IPS-18a (cell line): ENCODE data around the gene SCD.
"Not testable (repeated sequence)": the region's sequence is repeated elsewhere in the genome, so short reads cannot be mapped to it uniquely, and the experiment has no call there.

Source experiments
- H3K27ac ChIP-seq: one replicate; pipeline ENCODE4 v1.5.1; 2013; ENCODE audit warnings: low read length
- H3K27me3 ChIP-seq: one replicate; pipeline ENCODE4 v1.6.1; 2013; ENCODE audit warnings: mild to moderate bottlenecking, low read length; ENCODE audit not compliant: control insufficient read depth, insufficient read depth
- H3K36me3 ChIP-seq: one replicate; pipeline ENCODE4 v1.6.1; 2013; ENCODE audit warnings: low read depth, low read length; ENCODE audit not compliant: control insufficient read depth
- H3K4me1 ChIP-seq: one replicate; pipeline ENCODE4 v1.6.1; 2013; ENCODE audit warnings: low read depth, low read length; ENCODE audit not compliant: control insufficient read depth
- H3K4me3 ChIP-seq: one replicate; pipeline ENCODE4 v1.5.1; 2013; ENCODE audit warnings: low read length
- H3K9ac ChIP-seq: one replicate; pipeline ENCODE4 v1.6.1; 2013; ENCODE audit warnings: mild to moderate bottlenecking, low read length, moderate library complexity
- H3K9me3 ChIP-seq: one replicate; pipeline ENCODE4 v1.6.1; 2013; ENCODE audit warnings: low read depth, low read length; ENCODE audit not compliant: control insufficient read depth

The SCD gene

GRCh38 chr10:100368721-100369120 lies 21.7 kb downstream of the SCD start:
- Histone ChIP-seq H3K27me3 (no peaks in the 10 kb centered on the region), H3K9ac (no peak overlapping the region), H3K36me3 (peaks cover 2% of the 10 kb centered on the region), H3K4me3 (no peak overlapping the region), H3K4me1 (peaks cover 30% of the 10 kb centered on the region), H3K27ac (no peak overlapping the region), H3K9me3 (no peaks in the 10 kb centered on the region)

- Histone ChIP-seq H3K4me1 (peaks cover 27% of the 10 kb centered on the region), H3K27me3 (no peaks in the 10 kb centered on the region), H3K27ac (peak overlapping the region; percentile 25), H3K36me3 (no peaks in the 10 kb centered on the region), H3K9ac (peak overlapping the region; percentile 4), H3K9me3 (no peaks in the 10 kb centered on the region), H3K4me3 (peak overlapping the region; percentile 21)
These were observed 23.9 kb downstream of the SCD start for GRCh38 chr10:100370714-100371481.

DNA sequence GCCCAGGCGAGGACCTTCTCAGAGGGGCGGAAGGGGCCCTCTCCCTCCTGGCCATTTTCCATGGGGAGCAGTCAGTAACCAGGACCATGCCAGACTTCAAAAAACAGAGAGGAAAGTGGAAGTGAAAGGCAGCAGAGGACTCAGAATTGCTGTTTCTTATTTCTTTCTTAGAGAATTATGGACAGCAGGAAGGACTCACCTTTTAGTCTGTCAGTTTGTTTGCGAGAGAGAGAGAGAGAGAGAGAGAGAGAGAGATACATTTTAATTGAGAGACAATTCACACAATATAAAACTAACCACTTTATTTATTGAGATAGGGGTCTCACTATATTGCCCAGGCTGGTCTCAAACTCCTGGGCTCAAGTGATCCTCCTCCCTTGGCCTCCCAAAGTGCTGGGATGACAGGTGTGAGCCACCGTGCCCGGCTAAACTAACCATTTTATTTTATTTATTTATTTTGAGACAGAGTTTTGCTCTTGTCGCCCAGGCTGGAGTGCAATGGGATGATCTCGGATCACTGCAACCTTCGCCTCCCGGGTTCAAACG lies 24.5 kb downstream of the SCD start:
- Histone ChIP-seq H3K27ac (no peak overlapping the region), H3K4me3 (no peak overlapping the region), H3K9me3 (no peaks in the 10 kb centered on the region), H3K4me1 (peaks cover 27% of the 10 kb centered on the region), H3K9ac (peak overlapping the region; percentile 4), H3K36me3 (no peaks in the 10 kb centered on the region), H3K27me3 (no peaks in the 10 kb centered on the region)

DNA sequence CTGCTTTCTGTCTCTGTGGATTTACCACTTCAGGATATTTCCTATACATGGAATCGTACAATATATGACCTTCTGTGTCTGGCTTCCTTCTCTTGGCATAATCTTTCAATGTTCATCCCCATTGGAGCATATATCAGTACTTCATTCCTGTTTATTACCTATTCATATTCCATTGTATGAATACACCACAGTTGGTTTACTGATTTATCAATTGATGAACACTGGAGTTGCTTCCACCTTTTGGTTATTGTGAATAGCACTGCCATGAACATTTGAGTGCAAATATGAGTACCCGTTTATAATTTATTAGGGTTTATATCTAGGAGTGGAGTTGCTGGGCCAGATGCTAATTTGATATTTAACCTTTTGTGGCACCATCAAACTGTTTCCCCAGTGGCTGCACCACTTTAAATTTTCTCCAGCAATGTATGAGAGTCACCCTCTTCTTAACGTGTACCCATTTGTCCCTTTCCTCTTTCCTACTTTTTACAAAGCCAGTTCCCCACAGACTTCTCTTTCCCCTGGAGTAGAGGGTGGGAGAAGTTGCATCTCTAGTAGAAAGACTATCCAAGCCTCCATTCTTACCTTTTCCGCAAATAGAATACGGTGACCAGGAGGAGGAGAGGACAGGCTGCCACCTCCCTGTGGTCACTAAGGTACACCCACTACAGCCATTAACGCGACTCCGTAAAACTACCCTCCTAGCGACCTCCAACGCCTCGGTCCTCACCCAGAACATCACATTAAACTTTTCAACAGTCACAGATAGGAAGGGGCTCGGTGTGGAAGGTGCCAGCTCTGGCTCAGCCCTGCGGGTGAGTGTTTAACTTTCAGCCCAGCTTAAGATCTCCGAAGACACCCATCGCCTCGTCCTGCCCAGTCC lies 25.6 kb downstream of the SCD start:
- Histone ChIP-seq H3K4me1 (peaks cover 27% of the 10 kb centered on the region), H3K9ac (peak overlapping the region; percentile 98), H3K4me3 (peak overlapping the region; percentile 88), H3K27me3 (no peaks in the 10 kb centered on the region), H3K36me3 (no peaks in the 10 kb centered on the region), H3K9me3 (no peaks in the 10 kb centered on the region), H3K27ac (peak overlapping the region; percentile 88)

GRCh38 chr10:100373298-100374199 lies 26.5 kb downstream of the SCD start:
- Histone ChIP-seq H3K27ac (peak overlapping the region; percentile 88), H3K4me1 (peaks cover 27% of the 10 kb centered on the region), H3K9ac (peak overlapping the region; percentile 98), H3K27me3 (no peaks in the 10 kb centered on the region), H3K4me3 (peak overlapping the region; percentile 88), H3K9me3 (no peaks in the 10 kb centered on the region), H3K36me3 (no peaks in the 10 kb centered on the region)

DNA sequence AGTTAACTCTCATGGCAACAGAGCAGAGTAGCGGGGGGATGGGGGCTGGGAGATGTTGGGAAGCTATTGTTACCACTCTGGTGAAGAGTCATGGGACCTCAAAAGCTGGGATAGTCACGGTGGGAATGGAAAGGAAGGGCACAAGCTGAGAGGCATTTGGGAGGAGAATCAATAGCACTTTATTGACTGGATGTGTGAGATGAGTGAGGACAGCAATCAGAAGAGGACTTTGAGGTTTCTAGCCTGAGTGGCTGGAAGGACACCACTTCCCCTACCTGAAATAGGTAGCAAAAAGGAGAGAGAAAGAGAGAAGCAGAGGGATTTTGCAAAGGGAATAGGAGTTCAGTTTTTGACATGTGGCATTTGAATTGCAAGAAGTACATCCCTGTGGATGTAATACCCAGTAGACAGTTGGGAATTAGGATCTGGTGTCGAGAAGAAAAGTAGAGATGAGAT lies 27.2 kb downstream of the SCD start:
- Histone ChIP-seq H3K4me3 (peak overlapping the region; percentile 88), H3K4me1 (peaks cover 27% of the 10 kb centered on the region), H3K36me3 (no peaks in the 10 kb centered on the region), H3K9ac (peak overlapping the region; percentile 98), H3K27ac (peak overlapping the region; percentile 80), H3K27me3 (no peaks in the 10 kb centered on the region), H3K9me3 (no peaks in the 10 kb centered on the region)

- H3K36me3 ChIP-seq, H3K9me3 ChIP-seq, H3K27me3 ChIP-seq: not testable (repeated sequence)
- peak overlapping the region; percentile 80 for H3K27ac ChIP-seq
- H3K9ac ChIP-seq, result peak overlapping the region; percentile 98
- H3K4me1 ChIP-seq, result peaks cover 27% of the 10 kb centered on the region
- peak overlapping the region; percentile 88 for H3K4me3 ChIP-seq
These were observed 27.8 kb downstream of the SCD start for GRCh38 chr10:100374677-100375353.

- H3K27ac ChIP-seq, H3K4me3 ChIP-seq, H3K27me3 ChIP-seq, H3K9ac ChIP-seq, H3K36me3 ChIP-seq, H3K9me3 ChIP-seq: not testable (repeated sequence)
- H3K4me1 ChIP-seq, result peaks cover 11% of the 10 kb centered on the region
These were observed 29.6 kb downstream of the SCD start for GRCh38 chr10:100376656-100377055.

GRCh38 chr10:100377830-100378229 lies 30.8 kb downstream of the SCD start:
- Histone ChIP-seq H3K4me1 (peaks cover 3% of the 10 kb centered on the region), H3K4me3 (no peak overlapping the region), H3K27me3 (no peaks in the 10 kb centered on the region), H3K9me3 (no peaks in the 10 kb centered on the region), H3K9ac (no peak overlapping the region), H3K36me3 (peaks cover 19% of the 10 kb centered on the region), H3K27ac (no peak overlapping the region)

DNA sequence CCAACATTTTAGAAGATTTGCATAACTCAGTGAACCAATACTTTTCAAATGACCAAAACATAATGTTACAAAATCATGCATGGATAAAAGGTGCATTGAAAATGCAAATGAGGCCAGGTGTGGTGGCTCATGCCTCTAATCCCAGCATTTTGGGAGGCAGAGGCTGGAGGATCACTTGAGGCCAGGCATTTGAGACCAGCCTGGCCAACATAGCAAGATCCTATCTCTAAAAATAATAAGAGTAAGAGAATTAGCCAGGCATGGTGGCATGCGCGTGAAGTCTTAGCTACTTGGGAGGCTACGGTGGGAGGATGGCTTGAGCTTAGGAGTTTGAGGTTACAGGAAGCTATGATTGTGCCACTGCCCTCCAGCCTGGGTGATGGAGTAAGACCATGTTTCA lies 33.4 kb downstream of the SCD start:
- H3K27me3 ChIP-seq, result no peaks in the 10 kb centered on the region
- H3K27ac ChIP-seq, result no peak overlapping the region

More for the DNA sequence above, 33.4 kb downstream of the SCD start:
- Histone ChIP-seq H3K36me3 (peaks cover 33% of the 10 kb centered on the region), H3K9ac (no peak overlapping the region), H3K9me3 (no peaks in the 10 kb centered on the region), H3K4me3 (no peak overlapping the region), H3K4me1 (no peaks in the 10 kb centered on the region)
